Measurements from ENCODE around the gene PKD1L1. TPM values are rescaled to one million over a fixed set of nuclear protein-coding genes. Genes with fewer than 3 reads are reported as not detected.

The PKD1L1 gene
- polyA plus RNA-seq, 1 donor (not counting 4 experiments of a cell fraction or from before 2014, with no cell fraction given): 0.04 TPM

DNA sequence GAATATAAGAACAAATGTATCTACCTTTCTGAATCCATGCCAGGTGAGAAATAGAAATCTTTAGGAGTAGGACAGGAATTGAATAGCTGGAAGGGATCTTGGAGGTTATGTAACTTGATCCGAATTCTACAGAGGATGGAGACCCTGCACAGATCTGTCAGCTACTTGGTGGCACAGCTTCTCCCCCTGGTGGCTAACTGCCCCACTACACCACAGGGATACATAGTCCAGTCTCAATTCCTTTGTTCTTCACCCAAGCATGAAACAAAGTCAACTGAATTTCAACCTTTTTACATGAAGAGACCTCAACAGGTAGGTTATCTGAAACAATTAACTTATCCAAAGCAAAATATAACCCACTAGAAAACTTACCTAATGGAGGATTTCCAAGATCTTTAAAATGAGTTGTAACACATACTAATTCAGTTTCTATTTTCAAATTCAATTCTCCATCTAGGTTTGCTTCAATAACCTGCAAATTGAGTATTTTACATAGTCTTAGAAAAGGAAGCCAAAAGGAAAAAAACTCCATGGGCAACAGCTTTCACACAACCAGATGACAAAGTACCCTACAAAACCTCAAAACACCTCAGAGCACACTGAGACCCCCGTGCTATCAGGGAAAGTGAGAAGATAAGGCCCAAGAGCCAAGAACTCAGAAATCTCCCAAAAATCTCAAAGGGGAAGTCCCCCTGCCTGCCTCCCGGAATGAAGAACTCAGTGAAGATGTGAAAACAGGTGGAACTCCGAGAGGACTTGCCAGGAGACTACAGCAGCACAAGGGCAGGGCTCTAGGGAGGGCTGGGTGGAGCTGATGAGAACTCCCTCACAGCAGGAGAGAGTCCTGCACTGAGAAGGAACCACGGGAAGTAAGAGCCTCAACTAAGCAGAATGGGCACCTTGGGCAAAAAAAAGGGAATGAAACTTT, 20.8 kb upstream of the PKD1L1 start:
- no peaks in the 10 kb centered on the region for H3K27me3 ChIP-seq (ENCODE audit: control insufficient read depth, extremely low read depth, insufficient read depth, low read length)
- no peak overlapping the region for H3K4me3 ChIP-seq (ENCODE audit: control insufficient read depth in 2 of 3, extremely low read depth in 1 of 3, insufficient read depth in 2 of 3, low read depth in 1 of 3, low read length in 3 of 3)
- no peaks in the 10 kb centered on the region for H4K20me1 ChIP-seq (ENCODE audit: control insufficient read depth, extremely low read depth, insufficient read depth, low read length)
- no peak overlapping the region for H2AFZ ChIP-seq (ENCODE audit: control insufficient read depth, low read length)
- TF ChIP-seq, protein P1, sequence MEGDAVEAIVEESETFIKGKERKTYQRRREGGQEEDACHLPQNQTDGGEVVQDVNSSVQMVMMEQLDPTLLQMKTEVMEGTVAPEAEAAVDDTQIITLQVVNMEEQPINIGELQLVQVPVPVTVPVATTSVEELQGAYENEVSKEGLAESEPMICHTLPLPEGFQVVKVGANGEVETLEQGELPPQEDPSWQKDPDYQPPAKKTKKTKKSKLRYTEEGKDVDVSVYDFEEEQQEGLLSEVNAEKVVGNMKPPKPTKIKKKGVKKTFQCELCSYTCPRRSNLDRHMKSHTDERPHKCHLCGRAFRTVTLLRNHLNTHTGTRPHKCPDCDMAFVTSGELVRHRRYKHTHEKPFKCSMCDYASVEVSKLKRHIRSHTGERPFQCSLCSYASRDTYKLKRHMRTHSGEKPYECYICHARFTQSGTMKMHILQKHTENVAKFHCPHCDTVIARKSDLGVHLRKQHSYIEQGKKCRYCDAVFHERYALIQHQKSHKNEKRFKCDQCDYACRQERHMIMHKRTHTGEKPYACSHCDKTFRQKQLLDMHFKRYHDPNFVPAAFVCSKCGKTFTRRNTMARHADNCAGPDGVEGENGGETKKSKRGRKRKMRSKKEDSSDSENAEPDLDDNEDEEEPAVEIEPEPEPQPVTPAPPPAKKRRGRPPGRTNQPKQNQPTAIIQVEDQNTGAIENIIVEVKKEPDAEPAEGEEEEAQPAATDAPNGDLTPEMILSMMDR (optimal IDR thresholded peaks at IDR 0.05 in 1 of 3, IDR thresholded peaks at IDR 0.05 in 1 of 3, conservative IDR thresholded peaks at IDR 0.05 in 1 of 3; ENCODE audit: extremely low read depth in 1 of 3, insufficient read depth in 2 of 3, low read length in 3 of 3): peak; percentile 80 to 89 (median 82)
- TF ChIP-seq EZH2 (IDR thresholded peaks at IDR 0.05; ENCODE audit: low read length): no peak
- peak; percentile 79 for FAIRE-seq
- peaks cover 39 to 40% of the 10 kb centered on the region in 2 experiments for H3K36me3 ChIP-seq (ENCODE audit: control insufficient read depth in 2 of 2, extremely low read depth in 1 of 2, insufficient read depth in 2 of 2, low read length in 2 of 2)
- no peak overlapping the region for H3K27ac ChIP-seq (ENCODE audit: control insufficient read depth, insufficient read depth, low read length)
- no peak overlapping the region for H3K9ac ChIP-seq (ENCODE audit: control insufficient read depth, extremely low read depth, insufficient read depth, low read length)
- H3K4me1 ChIP-seq (ENCODE audit: control insufficient read depth, extremely low read depth, insufficient read depth, low read length): no peaks in the 10 kb centered on the region
- dilution Hi-C loops (cut with MboI; ENCODE audit: extremely low pct_ligation_motif_present, low sequenced_read_pairs): no loop called here
- DNase-seq (ENCODE audit: low read depth, low spot score): no peak
- no peaks in the 10 kb centered on the region for H3K9me1 ChIP-seq (ENCODE audit: control insufficient read depth, extremely low read depth, insufficient read depth, low read length)
- H3K4me2 ChIP-seq (ENCODE audit: control insufficient read depth, extremely low read depth, insufficient read depth, low read depth, low read length): no peak overlapping the region
- no peaks in the 10 kb centered on the region for H3K9me3 ChIP-seq (ENCODE audit: control insufficient read depth, low read depth, low read length)
- H3K79me2 ChIP-seq (ENCODE audit: control insufficient read depth, insufficient read depth, low read length): no peaks in the 10 kb centered on the region

GRCh38 chr7:47967708-47968107, 19.4 kb upstream of the PKD1L1 start:
- Histone ChIP-seq H3K4me2 (ENCODE audit: control insufficient read depth, extremely low read depth, insufficient read depth, low read depth, low read length) (no peak overlapping the region), H3K4me3 (ENCODE audit: control insufficient read depth in 2 of 3, extremely low read depth in 1 of 3, insufficient read depth in 2 of 3, low read depth in 1 of 3, low read length in 3 of 3) (no peak overlapping the region), H2AFZ (ENCODE audit: control insufficient read depth, low read length) (no peak overlapping the region), H3K27me3 (ENCODE audit: control insufficient read depth, extremely low read depth, insufficient read depth, low read length) (no peaks in the 10 kb centered on the region), H3K4me1 (ENCODE audit: control insufficient read depth, extremely low read depth, insufficient read depth, low read length) (no peaks in the 10 kb centered on the region), H3K27ac (ENCODE audit: control insufficient read depth, insufficient read depth, low read length) (no peak overlapping the region), H3K9me1 (ENCODE audit: control insufficient read depth, extremely low read depth, insufficient read depth, low read length) (no peaks in the 10 kb centered on the region), H4K20me1 (ENCODE audit: control insufficient read depth, extremely low read depth, insufficient read depth, low read length) (no peaks in the 10 kb centered on the region), H3K79me2 (ENCODE audit: control insufficient read depth, insufficient read depth, low read length) (no peaks in the 10 kb centered on the region), H3K9me3 (ENCODE audit: control insufficient read depth, low read depth, low read length) (no peaks in the 10 kb centered on the region), H3K36me3 (ENCODE audit: control insufficient read depth in 2 of 2, extremely low read depth in 1 of 2, insufficient read depth in 2 of 2, low read length in 2 of 2) (peaks cover 38 to 44% of the 10 kb centered on the region in 2 experiments), H3K9ac (ENCODE audit: control insufficient read depth, extremely low read depth, insufficient read depth, low read length) (no peak overlapping the region)
- TF ChIP-seq, protein P1 (optimal IDR thresholded peaks at IDR 0.05 in 1 of 3, IDR thresholded peaks at IDR 0.05 in 1 of 3, conservative IDR thresholded peaks at IDR 0.05 in 1 of 3; ENCODE audit: extremely low read depth in 1 of 3, insufficient read depth in 2 of 3, low read length in 3 of 3): no peak
- no peak for TF ChIP-seq EZH2 (IDR thresholded peaks at IDR 0.05; ENCODE audit: low read length)
- dilution Hi-C loops (cut with MboI; ENCODE audit: extremely low pct_ligation_motif_present, low sequenced_read_pairs): no loop called here
- FAIRE-seq: no peak
- no peak for DNase-seq (ENCODE audit: low read depth, low spot score)
